Lung (tissue), 16 donors: ENCODE data around the gene TASL. TPM values are rescaled to one million over a fixed set of nuclear protein-coding genes. Genes with fewer than 3 reads are reported as not detected.

Source experiments
- ATAC-seq: fragments of 200-7000 bp; cut with Tn5 transposase; one replicate; pipeline ENCODE4 v1.9.1; 2020; ENCODE audit warnings: moderate number of reproducible peaks; ENCODE audit not compliant: insufficient read depth, low FRiP score
- DNase-seq, 3 donors: peaks; one replicate each; pipeline ENCODE4 v3.0.0-alpha.2; 2013 to 2017
- H3K27ac ChIP-seq, 2 donors: one replicate each; pipeline ENCODE4 v1.5.1; 2013; ENCODE audit warnings: mild to moderate bottlenecking in 2 of 2, moderate library complexity in 2 of 2, control low read depth in 1 of 2, inconsistent platforms in 1 of 2, low read depth in 1 of 2, low read length in 1 of 2
- H3K27me3 ChIP-seq, 3 donors: one replicate each; pipeline ENCODE4 v1.5.1; 2013; ENCODE audit warnings: low read length in 2 of 3; ENCODE audit not compliant: control insufficient read depth in 3 of 3, insufficient read depth in 3 of 3
- H3K36me3 ChIP-seq, 4 donors: one replicate each; pipeline ENCODE4 v1.5.1; 2013; ENCODE audit warnings: low read length in 4 of 4, mild to moderate bottlenecking in 1 of 4, moderate library complexity in 1 of 4; ENCODE audit not compliant: control insufficient read depth in 4 of 4, insufficient read depth in 4 of 4
- H3K4me1 ChIP-seq, 5 donors: one replicate each; pipeline ENCODE4 v1.5.1; 2013; ENCODE audit warnings: low read length in 5 of 5, mild to moderate bottlenecking in 2 of 5, moderate library complexity in 1 of 5; ENCODE audit not compliant: control insufficient read depth in 5 of 5, insufficient read depth in 5 of 5
- H3K4me3 ChIP-seq: one replicate; pipeline ENCODE4 v1.5.1; 2013; ENCODE audit warnings: mild to moderate bottlenecking, control low read depth, moderate library complexity
- H3K9ac ChIP-seq, 2 donors: one replicate each; pipeline ENCODE4 v1.5.1; 2013; ENCODE audit warnings: low read length in 2 of 2, control low read depth in 1 of 2; ENCODE audit not compliant: insufficient read depth in 1 of 2
- H3K9me3 ChIP-seq, 4 donors: one replicate each; pipeline ENCODE4 v1.5.1; 2013; ENCODE audit warnings: low read length in 3 of 4, mild to moderate bottlenecking in 1 of 4, moderate library complexity in 1 of 4; ENCODE audit not compliant: control insufficient read depth in 4 of 4, insufficient read depth in 3 of 4
- WGBS, 2 donors: extraction: QIAGEN DNeasy Blood & Tissue Kit; methylation state at CpG; one replicate each; pipeline ENCODE4 v1.1.7; 2013; 5-methylcytosine and 5-hydroxymethylcytosine counted together
- long read RNA-seq, 5 donors: transcript quantifications; one replicate each; lab custom pipeline, GENCODE V29; 2026
- polyA plus RNA-seq, 2 donors: library from polyadenylated mRNA; stranded (reverse); fragments of 200-250 nt; gene quantifications; one replicate each; pipeline ENCODE4 v1.2.1, GENCODE V29; 2013
- total RNA-seq, 2 donors: library from RNA; depleted of rRNA in 1 of 2; stranded (reverse); fragments of >200 nt in 1 of 2; gene quantifications; one replicate each; pipeline ENCODE4 v1.2.1, GENCODE V29; 2014 to 2021
- TF ChIP-seq, protein P1 (sequence below): IDR thresholded peaks from 2 replicates; pipeline ENCODE4 v1.5.1; 2012; ENCODE audit warnings: mild to moderate bottlenecking; ENCODE audit errors: control extremely low read depth, extremely low read depth
- donor health status: control.
- donor health status: control.
- donor health status: Bipolar disorder and iron deficiency.
- donor health status: healthy.
- donor health status: DM: yes; HTN: yes; CAD: no.

The TASL gene, protein sequence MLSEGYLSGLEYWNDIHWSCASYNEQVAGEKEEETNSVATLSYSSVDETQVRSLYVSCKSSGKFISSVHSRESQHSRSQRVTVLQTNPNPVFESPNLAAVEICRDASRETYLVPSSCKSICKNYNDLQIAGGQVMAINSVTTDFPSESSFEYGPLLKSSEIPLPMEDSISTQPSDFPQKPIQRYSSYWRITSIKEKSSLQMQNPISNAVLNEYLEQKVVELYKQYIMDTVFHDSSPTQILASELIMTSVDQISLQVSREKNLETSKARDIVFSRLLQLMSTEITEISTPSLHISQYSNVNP
- total RNA-seq (1 to 10 TPM; 3.2 to 4.6 TPM), polyA plus RNA-seq (1 to 10 TPM; 2.1 to 3.3 TPM)
- long read RNA-seq, donor 1: 0 reads
- long read RNA-seq, donor 2: 0 reads
- long read RNA-seq, donor 3: 0 reads
- long read RNA-seq, donor 4, partial matches to known transcripts: 0 of 1 reads
- long read RNA-seq, donor 4, other reads (novel, unspliced or antisense): 0 of 1 reads
- long read RNA-seq, donor 5: 0 reads

- ATAC-seq: no peak
- WGBS, 2 donors: 33 to 54% methylated on average over 10 of the region's 10 CpGs
- no peaks in the 10 kb centered on the region for H3K9me3 ChIP-seq
- H3K27ac ChIP-seq: peak within 1 kb of the TSS in 1 of 2 donors; percentile 53
- peaks cover 0 to 5% (median 0%) of the 10 kb centered on the region in 3 donors for H3K27me3 ChIP-seq
- no peaks in the 10 kb centered on the region for H3K36me3 ChIP-seq
- no peaks in the 10 kb centered on the region for H3K4me1 ChIP-seq
- no peak within 1 kb of the TSS for H3K4me3 ChIP-seq
- H3K9ac ChIP-seq: no peak within 1 kb of the TSS
- TF ChIP-seq, protein P1, sequence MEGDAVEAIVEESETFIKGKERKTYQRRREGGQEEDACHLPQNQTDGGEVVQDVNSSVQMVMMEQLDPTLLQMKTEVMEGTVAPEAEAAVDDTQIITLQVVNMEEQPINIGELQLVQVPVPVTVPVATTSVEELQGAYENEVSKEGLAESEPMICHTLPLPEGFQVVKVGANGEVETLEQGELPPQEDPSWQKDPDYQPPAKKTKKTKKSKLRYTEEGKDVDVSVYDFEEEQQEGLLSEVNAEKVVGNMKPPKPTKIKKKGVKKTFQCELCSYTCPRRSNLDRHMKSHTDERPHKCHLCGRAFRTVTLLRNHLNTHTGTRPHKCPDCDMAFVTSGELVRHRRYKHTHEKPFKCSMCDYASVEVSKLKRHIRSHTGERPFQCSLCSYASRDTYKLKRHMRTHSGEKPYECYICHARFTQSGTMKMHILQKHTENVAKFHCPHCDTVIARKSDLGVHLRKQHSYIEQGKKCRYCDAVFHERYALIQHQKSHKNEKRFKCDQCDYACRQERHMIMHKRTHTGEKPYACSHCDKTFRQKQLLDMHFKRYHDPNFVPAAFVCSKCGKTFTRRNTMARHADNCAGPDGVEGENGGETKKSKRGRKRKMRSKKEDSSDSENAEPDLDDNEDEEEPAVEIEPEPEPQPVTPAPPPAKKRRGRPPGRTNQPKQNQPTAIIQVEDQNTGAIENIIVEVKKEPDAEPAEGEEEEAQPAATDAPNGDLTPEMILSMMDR: no peak
- no peak for DNase-seq
These were observed at the start of gene TASL for GRCh38 chrX:30577362-30577991. TSS of gene TASL (minus strand) at chrX:30577766. CDS start at chrX:30560355, 17,411 bp downstream.

GRCh38 chrX:30626402-30626801 is 48.8 kb upstream of the TASL start:
- TF ChIP-seq, protein P1: no peak
- peaks cover 0 to 6% (median 2%) of the 10 kb centered on the region in 4 donors for H3K9me3 ChIP-seq
- no peaks in the 10 kb centered on the region for H3K36me3 ChIP-seq
- ATAC-seq (no peak), DNase-seq (no peak)
- no peaks in the 10 kb centered on the region for H3K27me3 ChIP-seq
- no peaks in the 10 kb centered on the region for H3K4me1 ChIP-seq
- 50 to 77% methylated on average over 2 of the region's 2 CpGs for WGBS, 2 donors
- H3K4me3 ChIP-seq: no peak overlapping the region
- no peak overlapping the region for H3K9ac ChIP-seq
- no peak overlapping the region for H3K27ac ChIP-seq

DNA sequence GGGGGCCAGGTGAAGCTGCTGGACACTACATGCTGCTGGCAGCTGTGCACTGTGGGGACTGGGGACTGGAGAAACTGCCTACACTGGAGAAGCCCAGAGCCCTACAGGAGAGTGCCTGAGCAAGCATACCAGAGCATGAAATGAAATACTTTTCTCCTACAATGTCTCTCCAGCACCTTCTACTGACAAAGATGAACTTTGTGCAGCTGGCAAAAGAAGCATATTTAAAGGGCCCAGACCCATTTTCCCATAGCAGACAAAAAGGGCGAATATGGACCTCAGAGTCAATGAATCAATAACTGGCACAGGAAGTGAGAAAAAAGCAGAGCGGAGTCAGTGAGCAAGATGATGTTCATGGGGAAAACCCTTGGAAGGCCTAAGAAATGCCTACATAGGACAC is 44.8 kb upstream of the TASL start:
- no peak overlapping the region for H3K27ac ChIP-seq
- no peak for ATAC-seq
- TF ChIP-seq, protein P1: no peak
- no peak overlapping the region for H3K9ac ChIP-seq
- no peaks in the 10 kb centered on the region for H3K27me3 ChIP-seq
- H3K9me3 ChIP-seq: peaks cover 0 to 11% (median 2%) of the 10 kb centered on the region in 4 donors
- DNase-seq: no peak
- no peak overlapping the region for H3K4me3 ChIP-seq
- H3K4me1 ChIP-seq: no peaks in the 10 kb centered on the region
- H3K36me3 ChIP-seq: no peaks in the 10 kb centered on the region
- 89 to 100% methylated on average over 2 of the region's 2 CpGs for WGBS, 2 donors
